ENCODE data around the gene TM9SF1.

TM9SF1 gene

GRCh38 chr14:24177891-24178290, 17.4 kb downstream of the TM9SF1 start:
- Histone ChIP-seq H3K9ac (ENCODE audit: low read length) (no peak overlapping the region), H4K20me1 (ENCODE audit: insufficient read depth, low read length) (no peaks in the 10 kb centered on the region), H3K4me2 (ENCODE audit: low read length) (no peak overlapping the region), H3K36me3 (ENCODE audit: insufficient read depth, low read length) (peaks cover 57% of the 10 kb centered on the region), H3K79me2 (ENCODE audit: insufficient read depth, low read length) (no peaks in the 10 kb centered on the region), H2AFZ (ENCODE audit: low read length) (no peak overlapping the region), H3K4me3 (ENCODE audit: low read depth, low read length, poor library complexity, severe bottlenecking) (no peak overlapping the region), H3K9me3 (ENCODE audit: low read length) (no peaks in the 10 kb centered on the region), H3K4me1 (ENCODE audit: insufficient read depth, low read length, severe bottlenecking) (no peaks in the 10 kb centered on the region), H3F3A (ENCODE audit: insufficient read depth, low read length) (no peaks in the 10 kb centered on the region), H3K27ac (ENCODE audit: low read depth, low read length, poor library complexity, severe bottlenecking) (no peak overlapping the region), H3K9me2 (ENCODE audit: low read depth, low read length) (no peaks in the 10 kb centered on the region), H3K27me3 (ENCODE audit: insufficient read depth, low read length) (no peaks in the 10 kb centered on the region)
- TF ChIP-seq EZH2 (IDR thresholded peaks at IDR 0.05; ENCODE audit: borderline replicate concordance, low read length) (no peak), CTCF (IDR thresholded peaks at IDR 0.05; ENCODE audit: low read length) (no peak)

- Histone ChIP-seq H3K9me2 (ENCODE audit: low read depth, low read length) (no peaks in the 10 kb centered on the region), H3K4me3 (ENCODE audit: low read depth, low read length, poor library complexity, severe bottlenecking) (no peak overlapping the region), H3F3A (ENCODE audit: insufficient read depth, low read length) (no peaks in the 10 kb centered on the region), H3K36me3 (ENCODE audit: insufficient read depth, low read length) (peaks cover 50% of the 10 kb centered on the region), H3K9me3 (ENCODE audit: low read length) (no peaks in the 10 kb centered on the region), H3K4me1 (ENCODE audit: insufficient read depth, low read length, severe bottlenecking) (no peaks in the 10 kb centered on the region), H3K4me2 (ENCODE audit: low read length) (no peak overlapping the region), H3K27me3 (ENCODE audit: insufficient read depth, low read length) (no peaks in the 10 kb centered on the region), H3K27ac (ENCODE audit: low read depth, low read length, poor library complexity, severe bottlenecking) (no peak overlapping the region), H4K20me1 (ENCODE audit: insufficient read depth, low read length) (no peaks in the 10 kb centered on the region), H3K79me2 (ENCODE audit: insufficient read depth, low read length) (no peaks in the 10 kb centered on the region), H2AFZ (ENCODE audit: low read length) (no peak overlapping the region), H3K9ac (ENCODE audit: low read length) (no peak overlapping the region)
- TF ChIP-seq EZH2 (IDR thresholded peaks at IDR 0.05; ENCODE audit: borderline replicate concordance, low read length) (no peak), CTCF (IDR thresholded peaks at IDR 0.05; ENCODE audit: low read length) (no peak)
Measured at GRCh38 chr14:24177041-24177825, 18.0 kb downstream of the TM9SF1 start.

GRCh38 chr14:24176599-24176998, 18.6 kb downstream of the TM9SF1 start:
- no peaks in the 10 kb centered on the region for H3F3A ChIP-seq (ENCODE audit: insufficient read depth, low read length)
- H3K4me3 ChIP-seq (ENCODE audit: low read depth, low read length, poor library complexity, severe bottlenecking): no peak overlapping the region
- no peaks in the 10 kb centered on the region for H4K20me1 ChIP-seq (ENCODE audit: insufficient read depth, low read length)
- TF ChIP-seq EZH2 (IDR thresholded peaks at IDR 0.05; ENCODE audit: borderline replicate concordance, low read length) (no peak), CTCF (IDR thresholded peaks at IDR 0.05; ENCODE audit: low read length) (no peak)
- no peaks in the 10 kb centered on the region for H3K27me3 ChIP-seq (ENCODE audit: insufficient read depth, low read length)
- no peaks in the 10 kb centered on the region for H3K9me3 ChIP-seq (ENCODE audit: low read length)
- no peaks in the 10 kb centered on the region for H3K9me2 ChIP-seq (ENCODE audit: low read depth, low read length)
- H3K9ac ChIP-seq (ENCODE audit: low read length): no peak overlapping the region
- H2AFZ ChIP-seq (ENCODE audit: low read length): no peak overlapping the region
- H3K4me2 ChIP-seq (ENCODE audit: low read length): no peak overlapping the region
- no peaks in the 10 kb centered on the region for H3K79me2 ChIP-seq (ENCODE audit: insufficient read depth, low read length)
- H3K27ac ChIP-seq (ENCODE audit: low read depth, low read length, poor library complexity, severe bottlenecking): no peak overlapping the region
- H3K36me3 ChIP-seq (ENCODE audit: insufficient read depth, low read length): peaks cover 45% of the 10 kb centered on the region
- H3K4me1 ChIP-seq (ENCODE audit: insufficient read depth, low read length, severe bottlenecking): no peaks in the 10 kb centered on the region
